Stimulated activated CD8-positive, alpha-beta memory T cell treated with anti-CD3 and anti-CD28 coated beads, Interleukin-2, amount 100 ng/mL, for 48 hours (primary cell): ENCODE measurements around the gene DDB1.

Experiments
- DNase-seq, 2 donors: peaks; one replicate each; pipeline ENCODE4 v3.0.0-alpha.2; 2020; ENCODE audit warnings: low read depth in 2 of 2

Gene DDB1

GRCh38 chr11:61297341-61297740 is 35.6 kb downstream of the DDB1 start:
- DNase-seq, result no peak

DNA sequence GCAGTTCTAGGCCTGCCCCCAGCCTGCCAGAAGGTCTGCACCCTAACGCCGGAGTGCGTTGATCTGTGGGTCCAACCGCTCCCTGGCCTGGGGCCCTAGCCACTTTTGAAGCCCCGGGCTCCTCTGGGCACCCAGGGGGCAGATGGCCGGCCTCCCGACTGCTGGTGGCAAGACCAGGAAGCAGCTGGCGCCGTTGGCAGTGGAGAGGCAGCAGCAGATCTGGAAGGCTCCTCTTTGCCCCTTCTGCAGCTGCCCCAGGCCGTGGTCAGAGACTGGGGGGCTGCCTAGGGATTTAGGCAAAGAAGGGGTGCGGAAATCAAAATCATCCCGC is 37.3 kb downstream of the DDB1 start:
- DNase-seq, result no peak

DNA sequence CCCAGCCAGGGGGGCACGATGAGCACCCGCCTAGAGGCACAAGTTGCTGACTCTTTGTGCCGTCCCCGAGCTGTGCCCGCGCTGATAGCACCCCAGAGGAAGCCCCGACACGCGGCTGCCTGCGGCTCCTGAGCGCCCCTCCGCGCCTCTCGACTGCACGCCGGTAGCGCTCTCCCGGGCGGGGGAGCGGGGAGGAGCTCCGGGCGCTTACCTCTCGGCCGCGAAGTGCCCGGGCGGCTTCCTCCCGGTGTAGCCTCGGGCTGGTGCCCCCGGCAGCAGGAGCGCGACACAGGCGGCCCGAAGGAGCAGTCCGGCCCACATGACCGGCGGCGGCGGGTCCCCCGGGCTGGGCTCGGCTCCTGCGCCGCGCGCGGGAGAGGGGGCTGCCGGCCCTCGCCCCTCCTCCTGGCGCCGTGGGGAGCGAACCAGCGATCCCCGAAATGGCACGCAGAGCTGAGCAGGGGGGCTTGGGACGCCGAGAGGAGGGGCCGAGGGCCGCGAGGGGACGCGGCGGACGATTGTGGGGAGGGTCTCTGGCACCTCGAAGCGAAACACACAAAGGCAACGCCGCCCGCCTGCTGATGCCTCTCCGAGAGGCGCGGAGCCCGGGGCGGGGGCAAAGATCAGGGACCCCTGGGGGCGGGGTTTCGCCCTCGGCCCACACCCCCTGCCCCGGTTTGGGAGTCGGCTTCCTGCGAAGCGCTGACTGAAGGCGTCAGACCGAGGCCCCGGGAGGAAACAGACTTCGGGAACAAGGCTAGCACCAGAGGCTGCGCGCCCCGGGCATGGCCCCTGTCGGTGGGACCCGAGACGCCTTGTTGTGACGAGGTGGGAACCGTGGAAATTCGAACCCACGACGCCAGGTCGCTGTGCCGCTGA is 37.9 kb downstream of the DDB1 start, which contains the start of gene VWCE:
Gene VWCE, minus strand, starts transcription at position 600 of the 879 bp plus-strand sequence. Its CDS starts 279 bp downstream, at position 321.
- DNase-seq, result peak; percentile 64 to 65

- peak; percentile 47 to 50 for DNase-seq
Measured at GRCh38 chr11:61293867-61294716, 38.8 kb downstream of the DDB1 start.

DNA sequence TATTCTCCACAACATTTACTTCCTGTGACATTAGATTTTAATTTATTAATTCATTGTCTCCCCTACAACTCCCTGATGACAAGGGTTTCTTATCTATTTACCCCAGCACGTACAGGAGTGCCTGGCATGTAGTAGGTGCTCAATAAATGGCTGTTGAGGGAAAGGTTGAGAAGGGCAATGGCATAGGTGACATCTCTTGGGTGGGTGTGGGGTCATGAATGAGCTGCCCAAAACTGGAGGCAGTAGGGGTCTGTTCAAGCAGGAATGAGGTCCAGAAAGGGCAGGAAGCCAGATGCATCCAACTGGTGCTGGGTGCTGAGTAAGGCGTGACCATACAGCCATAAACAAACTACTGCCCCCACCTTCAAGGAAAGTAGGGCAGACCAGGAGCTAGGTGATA is 40.5 kb downstream of the DDB1 start:
- no peak for DNase-seq

- DNase-seq, result no peak
Measured at GRCh38 chr11:61290905-61291690, 41.8 kb downstream of the DDB1 start.

DNA sequence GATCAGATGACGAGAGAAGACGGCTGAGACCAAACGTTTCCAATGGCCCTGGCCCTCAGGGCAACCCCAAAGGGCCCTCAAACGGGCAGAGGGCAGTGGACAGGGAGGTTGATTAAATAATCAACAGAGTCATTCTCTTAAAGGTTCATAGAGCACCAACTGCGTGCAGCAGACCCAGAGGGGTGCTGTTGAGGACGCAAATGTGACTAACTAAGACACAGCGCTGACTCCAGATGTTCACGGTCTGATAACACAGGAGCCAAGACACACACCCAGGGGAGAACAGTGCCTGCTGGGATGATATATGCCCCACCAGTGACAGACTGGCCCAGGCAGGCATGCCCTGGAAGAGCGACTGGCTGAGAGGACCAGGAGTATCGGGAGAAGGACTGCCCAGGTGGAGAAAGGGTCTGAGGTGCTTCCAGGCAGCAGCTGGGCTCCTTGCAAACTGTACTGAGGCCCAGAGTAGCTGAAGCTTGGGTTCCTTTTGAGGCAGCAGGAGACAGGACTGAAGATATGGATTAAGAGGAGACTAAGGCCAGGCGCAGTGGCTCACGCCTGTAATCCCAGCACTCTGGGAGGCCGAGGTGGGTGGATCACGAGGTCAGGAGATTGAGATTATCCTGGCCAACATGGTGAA is 45.4 kb downstream of the DDB1 start:
- no peak for DNase-seq

DNA sequence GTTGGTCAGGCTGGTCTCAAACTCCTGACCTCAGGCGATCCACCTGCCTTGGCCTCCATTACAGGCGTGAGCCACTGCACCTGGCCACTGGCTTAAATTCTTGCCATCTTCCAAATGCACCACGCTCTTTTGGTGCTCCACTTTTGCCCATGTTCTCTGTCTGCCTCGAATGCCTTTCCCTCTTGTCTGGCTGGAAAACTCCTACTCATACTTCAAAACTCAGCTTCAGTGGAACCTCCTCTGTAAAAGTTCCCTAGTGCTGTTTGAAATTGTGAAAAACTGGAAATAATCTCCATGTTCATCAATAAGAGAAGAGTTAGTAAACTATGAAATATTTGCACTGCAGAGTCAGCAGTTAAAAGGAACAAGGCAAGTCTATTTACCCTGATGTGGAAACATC is 49.3 kb downstream of the DDB1 start:
- no peak for DNase-seq

GRCh38 chr11:61281581-61282250 is 51.2 kb downstream of the DDB1 start:
- peak; percentile 37 to 52 for DNase-seq

DNA sequence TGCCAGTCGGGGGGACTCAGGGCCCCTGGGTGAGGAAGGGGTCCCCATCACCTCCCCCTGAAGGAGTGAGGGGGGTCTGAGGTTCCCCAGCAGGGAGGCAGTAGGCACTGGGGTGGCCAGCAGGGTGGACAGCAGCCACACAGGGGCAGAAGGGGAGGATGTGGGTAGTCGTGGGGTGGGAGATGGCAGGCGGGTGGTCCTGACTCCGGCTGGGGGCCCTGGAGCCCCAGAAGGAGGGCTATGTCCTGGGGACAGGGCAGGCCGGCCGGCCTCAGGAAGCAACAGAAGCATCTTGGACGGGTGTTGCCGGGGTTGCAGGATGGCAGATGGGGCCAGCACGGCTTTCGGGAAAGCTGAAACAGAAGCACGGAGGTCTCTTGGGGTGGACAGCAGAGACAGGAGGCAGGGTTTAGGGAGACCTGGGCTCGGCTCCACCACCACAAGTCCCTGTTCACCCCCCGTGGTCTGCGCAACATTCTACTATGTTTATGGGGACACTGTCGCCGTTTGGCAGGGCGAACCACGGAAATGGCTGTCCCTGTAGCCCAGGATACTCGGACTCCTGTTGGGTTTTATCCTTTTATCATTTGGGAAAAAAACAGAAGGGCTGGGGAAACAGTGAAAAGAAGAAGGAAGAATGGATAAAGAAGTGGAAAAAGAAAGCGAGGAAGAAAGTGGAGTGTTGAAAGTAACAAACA is 51.9 kb downstream of the DDB1 start:
- no peak for DNase-seq

GRCh38 chr11:61279934-61280659 is 52.8 kb downstream of the DDB1 start:
- no peak for DNase-seq

DNA sequence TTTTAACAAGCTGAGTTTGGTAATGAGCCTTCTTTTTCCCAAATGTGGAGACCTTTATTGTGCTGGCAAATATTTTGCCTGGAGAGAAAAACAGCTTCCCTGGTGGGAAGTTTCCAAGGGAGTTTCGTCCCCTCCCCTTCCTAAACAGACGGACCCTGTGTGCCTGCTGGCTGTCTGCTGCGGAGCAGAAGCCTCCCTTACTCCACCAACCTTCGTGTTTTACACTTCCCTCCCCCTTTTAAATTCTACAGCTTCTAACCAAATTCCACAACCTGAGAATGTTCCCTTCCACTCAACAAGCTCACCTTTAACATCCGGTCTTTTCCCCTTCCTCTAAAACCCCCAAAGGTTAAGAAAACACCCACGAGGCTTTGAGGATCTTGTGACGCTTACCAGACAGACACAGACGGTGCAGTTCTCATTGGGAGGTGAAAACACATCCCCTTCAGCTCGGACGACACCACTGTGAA is 54.9 kb downstream of the DDB1 start:
- no peak for DNase-seq

DNA sequence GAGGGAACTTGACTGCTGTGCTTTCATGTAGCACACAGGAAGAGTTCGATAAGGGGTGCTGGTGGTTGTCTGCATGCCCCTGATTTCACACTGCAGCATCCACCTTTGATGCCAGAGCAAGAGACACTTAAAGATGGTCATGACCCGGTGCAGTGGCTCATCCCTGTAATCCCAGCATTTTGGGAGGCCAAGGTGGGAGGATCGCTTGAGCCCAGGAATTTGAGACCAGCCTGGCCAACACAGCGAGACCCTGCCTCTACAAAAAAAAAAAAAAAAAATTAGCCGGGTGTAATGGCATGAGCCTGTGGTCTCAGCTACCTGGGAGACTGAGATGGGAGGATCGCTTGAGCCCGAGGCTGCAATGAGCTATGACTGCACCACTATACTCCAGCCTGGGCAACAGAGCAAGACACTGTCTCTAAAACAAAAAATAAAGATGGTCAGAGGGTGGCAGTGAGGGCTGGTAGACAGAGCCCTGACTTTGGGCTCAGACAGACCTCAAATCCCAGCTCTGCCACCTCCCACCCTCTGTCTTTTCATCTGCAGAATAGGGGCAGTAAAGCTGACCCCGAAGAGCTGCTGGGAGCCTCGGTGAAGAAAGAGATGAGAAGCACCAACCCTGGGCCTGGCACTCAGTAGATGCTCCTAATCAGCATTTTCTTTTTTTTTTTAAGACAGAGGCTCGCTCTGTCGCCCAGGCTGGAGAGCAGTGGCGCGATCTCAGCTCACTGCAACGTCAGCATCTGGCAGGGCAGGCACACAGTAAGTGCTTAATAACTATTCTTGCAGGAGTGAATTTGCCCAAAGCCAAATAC is 55.5 kb downstream of the DDB1 start:
- no peak for DNase-seq

GRCh38 chr11:61275191-61275590 is 57.7 kb downstream of the DDB1 start:
- DNase-seq, result no peak

- no peak for DNase-seq
Measured at GRCh38 chr11:61274084-61274483, 58.8 kb downstream of the DDB1 start.

DNA sequence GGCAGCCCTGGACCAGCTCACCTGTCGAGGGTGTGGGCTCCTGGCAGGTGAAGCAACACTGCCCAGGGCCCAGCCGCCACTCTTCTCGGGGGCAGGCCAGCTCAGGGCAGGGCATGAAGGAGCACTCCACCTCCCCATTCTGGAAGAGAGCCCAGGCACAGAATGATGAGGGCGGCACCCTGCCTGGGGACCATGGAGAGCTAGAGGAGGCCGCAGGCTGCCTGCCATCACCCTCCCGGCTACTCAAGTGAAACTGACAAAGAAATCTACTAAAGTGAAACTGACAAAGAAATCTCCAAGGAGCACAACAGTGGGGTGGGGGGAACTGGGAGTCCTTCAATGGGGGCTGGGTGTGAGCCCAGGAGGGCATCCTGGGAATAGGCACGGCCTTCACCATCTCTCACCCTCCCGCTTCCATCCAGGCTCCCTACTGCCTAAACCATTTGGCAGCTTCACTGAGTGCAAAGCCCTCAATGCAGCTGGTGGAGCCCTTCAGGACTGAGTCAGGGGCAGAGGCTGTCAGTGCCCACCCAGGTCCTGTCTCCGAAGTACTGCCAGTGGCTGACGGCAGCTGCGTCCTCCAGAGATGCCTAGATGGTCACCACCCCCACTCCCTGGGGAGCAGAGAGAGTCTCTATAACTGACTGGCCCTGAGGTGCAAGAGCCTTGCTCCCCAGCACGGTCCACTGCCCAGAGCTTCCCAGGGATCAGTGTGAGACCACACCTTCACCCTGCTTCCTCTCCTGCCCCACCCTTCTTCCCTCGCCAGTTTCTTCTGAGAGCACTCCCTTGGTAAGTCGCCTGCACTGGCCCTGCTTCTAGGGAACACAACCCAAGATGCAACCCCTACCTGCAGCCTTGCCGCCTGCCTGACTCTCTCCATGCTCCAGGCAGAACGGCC is 59.5 kb downstream of the DDB1 start:
- no peak for DNase-seq

DNA sequence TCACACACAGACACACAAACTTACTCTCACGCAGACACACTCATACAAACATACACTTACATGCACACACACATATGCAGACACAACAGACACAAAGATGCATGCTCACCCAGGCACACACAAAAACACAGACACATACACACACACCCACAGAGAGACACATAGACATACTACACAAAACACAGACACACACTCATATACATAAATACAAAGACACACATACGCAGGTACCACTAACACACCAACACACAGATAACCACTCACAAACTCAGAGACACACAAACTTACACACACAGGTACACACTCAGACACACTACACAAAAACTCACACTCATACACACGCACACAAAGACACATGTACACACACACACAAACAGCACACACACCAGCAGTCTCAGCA is 60.2 kb downstream of the DDB1 start:
- DNase-seq, result no peak
